GM19023 (cell line): ENCODE results near the gene UCN.
"Not testable (repeated sequence)": the region's sequence is repeated elsewhere in the genome, so short reads cannot be mapped to it uniquely, and the experiment has no call there.

Experiments
- ATAC-seq: cut with Tn5 transposase; IDR thresholded peaks from one replicate; pipeline ENCODE4 v1.9.1; 2021; ENCODE audit warnings: mild to moderate bottlenecking, moderate library complexity; ENCODE audit not compliant: unreplicated experiment

Gene UCN, protein sequence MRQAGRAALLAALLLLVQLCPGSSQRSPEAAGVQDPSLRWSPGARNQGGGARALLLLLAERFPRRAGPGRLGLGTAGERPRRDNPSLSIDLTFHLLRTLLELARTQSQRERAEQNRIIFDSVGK

DNA sequence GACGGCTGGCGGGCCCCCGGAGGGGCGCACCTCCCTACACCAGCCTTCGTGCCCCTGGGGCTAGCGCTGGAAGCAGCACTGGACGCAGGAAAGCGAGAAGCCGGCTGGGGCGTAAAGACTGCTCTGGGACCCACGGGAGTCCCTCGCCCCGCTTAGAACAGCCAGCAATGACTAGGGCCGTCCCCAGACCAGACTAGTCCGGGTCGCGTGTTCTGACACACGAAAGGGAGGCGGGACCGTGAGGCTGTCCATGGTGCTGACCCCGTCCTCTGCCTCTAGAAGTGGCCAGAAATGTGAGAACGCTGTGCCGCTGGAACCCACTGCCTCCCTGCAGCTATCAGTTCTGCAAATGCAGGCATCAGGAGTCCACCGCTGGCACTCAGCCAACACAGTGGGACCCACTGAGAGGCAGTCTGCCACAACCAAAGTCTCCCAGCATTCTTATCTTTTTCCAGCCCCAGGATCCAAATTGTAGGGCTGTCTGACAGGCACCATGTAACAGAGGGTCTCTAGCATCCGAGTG lies at the start of gene UCN:
TSS of gene UCN (minus strand) at position 87 of the 523 bp plus-strand sequence. CDS start 550 bp downstream, outside the sequence.
- no peak for ATAC-seq

DNA sequence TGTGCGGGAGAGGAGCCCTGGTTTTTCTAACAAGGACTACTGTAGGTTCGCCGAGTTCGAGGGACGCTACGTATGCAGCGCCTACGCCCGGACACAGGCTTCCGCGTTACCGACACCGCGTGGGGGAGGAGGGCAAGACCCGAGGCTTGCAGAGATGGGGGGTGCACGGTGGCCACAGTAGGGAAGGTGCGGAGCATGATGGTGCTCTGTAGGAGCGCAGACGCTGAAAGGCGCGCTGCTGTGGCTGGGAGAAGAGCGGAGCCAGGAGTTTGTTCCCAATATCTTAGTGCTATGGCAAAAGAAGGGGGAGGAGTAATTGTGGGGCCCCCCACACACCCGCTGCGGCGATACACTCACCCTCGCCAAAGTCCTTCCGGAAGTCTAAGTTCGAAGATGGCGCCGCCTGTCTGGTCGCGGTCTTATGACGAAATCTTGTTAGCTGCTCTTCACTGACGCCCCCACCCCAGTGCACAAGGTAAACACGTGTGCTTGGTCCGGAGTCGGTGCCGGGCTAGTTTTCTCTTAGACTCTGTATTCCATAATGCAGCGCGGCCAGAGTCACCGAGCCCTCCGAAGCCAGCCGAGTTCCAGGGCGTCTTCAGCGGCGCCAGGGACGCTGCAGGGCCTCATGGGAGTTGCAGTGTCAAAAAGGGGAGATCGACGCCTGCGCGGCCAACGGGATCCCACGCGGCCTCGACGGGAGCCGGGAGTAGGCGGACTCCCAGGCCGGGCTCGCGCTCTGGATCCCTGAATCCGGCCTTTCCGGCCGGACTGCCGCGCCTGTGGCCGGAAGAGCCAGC lies 48.3 kb upstream of the UCN start, which contains the start of gene GTF3C2:
TSS of gene GTF3C2 (minus strand) at position 383 of the 800 bp plus-strand sequence. CDS start 13,210 bp downstream, outside the sequence.
- ATAC-seq: peak; percentile 80

DNA sequence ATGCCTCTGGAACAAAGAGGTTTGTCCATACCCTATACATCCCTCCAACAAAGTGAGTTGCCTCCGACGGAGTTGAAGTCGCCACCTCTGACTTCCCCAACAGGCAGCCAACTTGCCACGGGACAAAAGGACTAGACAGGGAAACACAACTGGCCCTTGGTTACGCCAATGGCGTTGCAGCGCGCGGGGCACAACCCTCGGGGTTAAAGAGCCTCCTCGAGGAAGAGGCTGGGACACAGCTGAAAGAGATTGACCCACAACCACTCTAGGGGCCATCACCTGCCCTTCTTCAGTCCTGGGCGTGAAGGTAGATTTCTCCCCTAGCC lies 47.8 kb upstream of the UCN start:
- ATAC-seq: peak; percentile 31

DNA sequence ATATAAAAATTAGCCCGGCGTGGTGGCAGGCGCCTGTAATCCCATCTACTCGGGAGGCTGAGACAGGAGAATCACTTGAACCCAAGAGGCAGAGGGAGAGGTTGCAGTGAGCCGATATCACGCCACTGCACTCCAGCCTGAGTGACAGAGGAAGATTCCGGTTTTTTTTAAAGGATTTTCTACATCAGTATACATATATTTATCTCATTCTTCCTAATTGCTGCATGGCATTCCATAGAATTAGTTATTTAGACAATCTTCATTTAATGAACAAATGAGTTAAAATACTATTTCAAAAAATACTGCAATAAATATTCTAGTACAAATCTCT lies 46.3 kb upstream of the UCN start:
- ATAC-seq: no peak

DNA sequence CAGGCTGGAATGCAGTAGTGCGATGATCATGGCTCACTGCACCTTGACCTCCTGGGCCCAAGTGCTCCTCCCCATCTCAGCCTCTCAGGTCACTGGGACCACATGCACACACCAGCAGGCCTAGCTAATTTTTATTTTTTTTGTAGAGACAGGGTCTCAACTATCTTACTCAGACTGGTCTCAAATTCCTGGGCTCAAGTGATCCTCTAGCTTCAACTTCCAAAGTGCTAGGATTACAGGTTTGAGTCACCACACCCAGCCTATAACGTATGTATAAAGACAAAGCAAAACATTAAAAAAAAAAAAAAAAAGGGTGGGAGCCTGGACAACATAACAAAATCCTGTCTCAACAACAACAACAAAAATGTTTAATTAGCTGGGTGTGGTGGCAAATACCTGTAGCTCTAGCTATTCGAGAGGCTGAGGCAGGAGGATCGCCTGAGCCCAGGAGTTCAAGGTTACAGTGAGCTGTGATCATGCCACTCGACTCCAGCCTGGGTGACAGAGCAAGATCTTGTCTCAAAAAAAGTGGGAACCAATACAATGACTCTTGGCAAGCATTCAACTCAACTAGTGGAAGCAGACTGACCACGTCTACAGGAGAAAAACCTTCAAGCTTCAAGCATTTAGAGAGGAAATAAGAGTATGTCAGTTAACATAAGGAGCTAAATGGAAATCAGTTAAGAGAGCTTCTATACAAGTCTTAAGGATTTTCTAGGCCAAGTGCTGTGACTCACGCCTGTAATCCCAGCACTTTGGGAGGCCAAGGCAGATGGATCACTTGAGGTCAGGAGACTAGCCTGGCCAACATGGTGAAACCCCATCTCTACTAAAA lies 45.7 kb upstream of the UCN start:
- ATAC-seq: no peak

DNA sequence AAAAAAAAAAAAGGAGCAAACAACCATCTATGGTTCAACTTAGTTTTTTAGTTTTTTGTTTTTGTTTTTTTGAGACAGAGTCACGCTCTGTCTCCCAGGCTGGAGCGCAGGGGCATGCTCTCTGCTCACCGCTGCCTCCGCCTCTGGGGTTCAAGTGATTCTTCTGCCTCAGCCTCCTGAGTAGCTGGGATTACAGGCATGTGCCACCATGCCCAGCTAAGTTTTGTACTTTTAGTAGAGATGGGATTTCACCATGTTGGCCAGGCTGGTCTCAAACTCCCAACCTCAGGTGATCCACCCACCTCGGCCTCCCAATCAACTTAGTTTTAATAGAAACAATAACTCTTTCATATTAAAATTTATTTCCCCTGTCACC lies 45.1 kb upstream of the UCN start:
- not testable (repeated sequence) for ATAC-seq

DNA sequence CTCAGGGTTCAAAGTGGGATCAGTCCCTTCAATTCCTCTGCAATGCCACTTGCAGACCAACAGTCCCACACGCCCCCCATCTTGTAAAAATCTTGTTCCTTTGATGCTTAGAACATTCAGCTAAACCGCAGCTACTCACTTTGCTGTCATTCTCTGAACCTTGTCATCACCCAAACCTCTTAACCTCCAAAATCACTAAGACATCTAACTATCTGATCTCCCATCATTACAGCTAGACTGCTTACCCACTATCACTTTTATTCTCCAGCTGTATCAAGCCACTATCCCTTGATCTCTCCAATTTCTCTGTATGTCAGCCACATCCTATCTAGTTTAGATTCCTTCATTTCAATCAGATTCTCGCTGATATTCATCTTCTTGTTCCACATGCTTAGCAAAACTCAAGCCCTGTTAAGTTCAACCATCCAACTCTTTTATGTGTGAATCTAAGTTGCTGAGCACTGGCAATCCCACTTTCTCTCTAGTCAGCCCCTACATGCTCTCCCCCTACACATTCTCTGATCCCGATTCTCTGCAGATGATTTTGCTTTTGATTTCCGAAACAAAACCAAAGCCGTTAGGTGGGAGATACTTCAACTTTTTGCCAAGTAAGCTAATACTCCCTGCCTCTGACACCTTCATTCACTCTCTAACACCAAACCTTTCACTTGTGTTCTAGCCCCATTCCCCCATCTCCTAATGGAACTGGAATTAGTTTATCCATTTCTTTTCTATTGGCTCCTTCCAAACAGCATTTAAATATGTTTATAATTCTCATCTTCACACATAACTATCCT lies 43.8 kb upstream of the UCN start:
- ATAC-seq: no peak

DNA sequence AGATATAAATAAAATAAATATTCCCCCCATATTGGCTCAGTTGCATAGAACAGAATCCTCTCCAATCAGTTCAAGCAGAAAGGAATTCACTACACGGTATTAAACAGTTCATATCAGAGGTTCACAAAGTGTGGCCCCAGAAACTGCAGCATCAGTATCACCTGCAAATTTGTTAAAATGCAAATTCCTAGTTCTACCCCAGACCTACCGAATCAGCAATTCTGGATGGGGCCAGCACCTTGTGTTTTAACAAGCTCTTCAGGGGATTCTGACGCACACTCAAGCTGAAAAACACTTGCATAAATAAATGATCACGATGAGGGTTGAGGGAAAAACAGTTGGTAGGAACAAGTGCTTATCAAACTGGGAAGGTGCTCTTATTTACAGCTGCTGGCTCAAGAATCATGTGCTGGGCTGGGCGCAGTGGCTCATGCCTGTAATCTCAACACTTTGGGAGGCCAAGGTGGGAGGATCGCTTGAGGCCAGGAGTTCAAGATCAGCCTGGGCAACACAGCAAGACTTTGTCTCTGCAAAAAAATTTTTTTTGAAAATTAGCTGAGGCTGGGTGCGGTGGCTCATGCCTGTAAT lies 42.0 kb upstream of the UCN start:
- ATAC-seq: no peak

DNA sequence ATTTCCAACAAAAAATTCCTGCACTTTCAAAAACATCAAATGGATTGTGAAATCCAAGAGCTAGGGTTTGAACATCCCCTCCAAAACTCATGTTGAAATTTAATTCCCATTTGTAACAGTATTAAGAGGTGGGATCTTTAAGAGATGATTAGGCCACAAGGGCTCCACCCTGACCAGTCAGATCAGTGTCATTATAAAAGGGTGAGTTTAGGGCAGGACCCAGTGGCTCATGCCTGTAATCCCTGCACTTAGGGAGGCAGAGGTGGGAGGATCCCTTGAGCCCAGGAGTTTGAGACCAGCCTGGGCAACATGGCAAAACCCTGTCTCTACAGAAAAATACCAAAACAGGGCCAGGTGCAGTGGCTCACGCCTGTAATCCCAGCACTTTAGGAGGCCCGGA lies 39.4 kb upstream of the UCN start:
- ATAC-seq: no peak

DNA sequence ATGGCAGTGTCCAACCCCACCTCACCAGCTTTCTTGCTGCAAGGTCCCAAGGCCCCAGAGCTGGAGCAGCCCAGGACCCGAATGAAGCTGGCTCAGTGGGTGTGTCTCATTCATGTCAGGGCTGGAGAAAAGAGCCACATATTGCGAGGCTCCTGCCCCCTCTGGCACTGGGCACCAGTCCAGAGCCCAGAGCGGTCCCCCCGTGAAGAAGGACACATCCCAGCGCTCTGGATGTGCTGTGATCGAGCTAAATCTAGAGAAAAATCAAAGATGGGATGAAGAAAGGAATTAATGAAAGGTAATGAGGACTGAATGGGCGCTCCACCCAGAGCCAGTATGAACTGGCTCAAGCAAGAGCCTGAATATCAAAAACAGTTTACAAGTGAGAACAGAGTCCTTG lies 27.9 kb upstream of the UCN start:
- ATAC-seq: no peak

DNA sequence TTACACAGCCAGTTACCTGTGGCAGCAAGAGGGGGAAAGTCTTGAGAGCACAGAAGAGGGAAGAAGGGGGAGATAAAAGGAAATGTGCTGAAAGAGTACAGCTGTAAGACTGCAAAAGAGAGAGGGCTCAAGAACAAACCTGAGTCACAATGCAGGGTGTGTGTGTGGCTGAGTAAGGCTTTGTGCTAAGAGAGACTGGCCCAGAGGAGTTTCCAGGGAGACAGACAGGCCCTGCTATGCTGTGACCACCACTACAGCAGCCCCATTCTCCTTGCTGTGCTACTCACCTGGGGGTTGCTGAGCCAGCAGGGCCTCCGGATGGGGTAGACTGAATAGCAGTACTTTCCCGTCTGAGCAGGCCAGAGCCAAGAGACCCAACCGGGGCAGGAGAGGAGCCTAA lies 27.1 kb upstream of the UCN start:
- ATAC-seq: no peak

DNA sequence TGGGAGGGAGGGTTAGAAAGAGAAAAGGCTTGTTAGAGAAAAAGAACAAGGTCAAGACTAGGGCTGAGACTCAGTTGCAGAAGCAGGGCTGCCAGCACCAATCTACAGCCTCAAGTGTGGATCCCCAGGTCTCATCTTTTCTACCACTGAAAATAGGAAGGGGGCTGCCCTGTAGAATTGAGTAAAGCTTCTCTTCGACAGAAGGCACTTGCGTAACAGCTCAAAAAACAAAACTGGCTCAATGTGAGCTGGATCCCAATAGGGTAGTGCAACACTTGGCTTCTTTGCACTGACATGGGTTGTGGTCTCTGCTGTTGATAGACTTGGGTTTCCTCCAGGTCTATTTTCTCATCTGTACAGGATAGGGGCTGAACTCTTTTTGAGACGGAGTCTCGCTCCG lies 16.5 kb upstream of the UCN start:
- ATAC-seq: no peak

DNA sequence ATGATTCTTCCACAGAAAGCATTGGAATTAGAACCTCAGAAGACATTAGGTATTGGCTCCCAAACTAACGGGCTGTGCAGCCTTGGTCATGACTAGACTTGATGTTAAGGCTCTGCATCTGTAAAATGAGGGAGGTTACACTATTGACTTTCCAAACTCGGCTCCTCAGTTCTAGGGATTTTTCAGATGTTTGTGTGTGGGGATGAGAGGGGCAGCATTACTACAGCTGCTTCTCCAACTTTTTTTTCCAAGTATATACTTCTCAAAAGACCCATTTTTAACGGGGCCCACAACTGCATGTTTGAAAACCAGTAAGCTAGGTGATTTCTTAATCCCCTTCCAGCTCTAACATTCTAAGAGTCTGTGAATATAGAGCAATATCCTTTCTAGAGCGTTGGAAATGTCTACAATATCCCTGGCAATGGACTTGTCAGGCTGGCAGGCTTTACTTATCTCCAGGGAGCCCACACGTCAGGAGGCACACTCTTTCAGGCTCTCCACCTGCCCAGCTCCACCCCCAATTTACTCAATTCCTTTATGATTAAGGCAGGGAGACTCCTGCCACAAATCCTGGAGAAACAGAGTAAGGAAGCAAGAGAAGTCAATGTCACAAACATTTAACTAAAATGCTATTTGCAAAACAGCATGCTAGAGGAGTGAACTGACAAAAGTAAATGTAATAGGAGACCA lies 15.5 kb upstream of the UCN start:
- no peak for ATAC-seq

DNA sequence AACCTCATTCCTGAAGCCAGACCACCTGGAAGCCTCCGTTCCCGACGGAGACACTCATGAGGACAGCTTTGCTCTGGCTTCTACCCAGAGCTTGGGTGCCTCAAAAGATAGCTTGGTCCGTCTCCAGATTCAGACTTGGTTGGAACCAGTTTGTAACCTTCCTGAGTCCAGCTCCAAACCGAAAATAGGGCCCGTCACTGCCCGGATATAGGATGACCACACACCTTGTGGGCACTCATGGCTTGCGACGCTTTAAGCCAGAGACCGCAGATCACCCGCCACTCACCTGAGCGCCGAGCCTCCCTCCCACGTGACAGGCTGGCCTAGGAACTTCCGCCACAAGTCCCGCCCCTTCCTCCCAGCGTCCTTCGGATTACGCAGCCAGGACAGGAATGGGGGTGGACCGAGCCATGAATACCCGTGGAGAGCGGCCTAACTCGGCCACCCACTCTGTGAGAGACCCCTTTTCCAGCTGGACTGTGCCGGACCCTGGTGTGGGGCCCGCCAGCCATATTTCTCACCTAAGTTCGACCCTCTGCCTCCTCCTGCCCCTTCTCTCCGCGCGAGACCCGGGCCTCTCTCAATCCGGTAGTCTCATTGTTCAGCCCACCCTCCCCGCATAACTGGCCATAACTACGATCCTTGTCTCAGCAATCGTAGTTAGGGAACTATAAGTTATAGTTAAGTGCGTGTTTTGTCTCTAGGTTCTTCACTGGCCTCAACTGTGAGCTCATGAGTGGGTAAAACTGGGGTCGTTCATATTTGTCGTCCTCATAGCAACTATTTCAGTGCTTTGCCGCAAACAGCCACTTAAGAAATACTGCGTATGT lies 14.7 kb upstream of the UCN start, which contains the start of gene MPV17:
TSS of gene MPV17 (minus strand) at position 332 of the 830 bp plus-strand sequence. CDS start 580 bp downstream, outside the sequence.
- ATAC-seq: peak; percentile 90

DNA sequence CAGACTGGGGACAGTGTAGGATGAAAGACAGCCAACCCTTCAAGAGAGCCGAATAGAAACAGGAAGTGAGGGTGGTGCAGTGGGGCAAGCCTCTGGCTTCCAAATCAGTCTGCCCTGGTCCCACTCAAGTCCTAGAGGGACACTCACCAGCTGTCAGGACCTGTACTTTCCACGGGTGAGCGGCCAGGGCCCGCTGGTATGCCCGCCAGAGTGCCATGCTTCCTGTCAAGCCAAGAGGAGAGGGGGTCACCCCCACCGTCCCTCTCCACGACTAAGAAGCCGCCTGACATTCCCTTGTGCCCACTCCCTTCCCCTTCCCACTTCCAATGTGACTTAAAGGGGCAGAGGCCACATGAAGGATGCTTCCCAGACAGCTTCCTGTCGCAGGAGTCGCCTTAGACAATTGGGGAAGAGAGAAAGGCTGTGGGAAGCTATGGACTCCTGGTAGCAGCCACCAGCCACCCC lies 14.1 kb upstream of the UCN start:
- ATAC-seq: no peak

DNA sequence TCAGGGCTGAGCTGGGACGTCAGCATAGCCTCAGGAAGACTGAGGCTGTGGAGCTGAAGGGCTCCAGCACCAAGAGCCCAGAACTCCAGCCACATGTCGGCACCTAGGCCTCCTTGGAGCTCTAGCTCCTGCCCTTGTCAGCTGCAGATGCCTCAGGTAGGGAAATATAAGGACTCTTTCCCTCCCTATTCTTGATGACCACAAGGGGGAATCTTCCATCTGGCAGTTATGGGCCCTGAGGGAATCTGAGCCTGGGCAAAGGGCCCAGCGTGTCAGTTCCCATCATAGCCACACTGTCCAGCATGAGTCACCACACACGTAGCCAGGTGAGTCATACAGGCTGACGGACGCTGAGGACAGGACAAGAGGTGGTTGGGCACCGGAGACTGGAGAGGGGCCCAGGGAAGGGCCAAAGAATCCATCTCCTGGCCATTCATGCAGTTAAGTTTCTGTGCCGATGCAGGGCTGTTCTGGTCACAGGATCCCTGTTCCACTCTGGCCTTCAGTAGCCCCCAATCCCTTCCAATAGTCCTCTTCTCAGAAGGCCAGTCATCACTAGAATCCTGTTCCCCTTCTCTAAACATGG lies 12.8 kb upstream of the UCN start:
- ATAC-seq: no peak

DNA sequence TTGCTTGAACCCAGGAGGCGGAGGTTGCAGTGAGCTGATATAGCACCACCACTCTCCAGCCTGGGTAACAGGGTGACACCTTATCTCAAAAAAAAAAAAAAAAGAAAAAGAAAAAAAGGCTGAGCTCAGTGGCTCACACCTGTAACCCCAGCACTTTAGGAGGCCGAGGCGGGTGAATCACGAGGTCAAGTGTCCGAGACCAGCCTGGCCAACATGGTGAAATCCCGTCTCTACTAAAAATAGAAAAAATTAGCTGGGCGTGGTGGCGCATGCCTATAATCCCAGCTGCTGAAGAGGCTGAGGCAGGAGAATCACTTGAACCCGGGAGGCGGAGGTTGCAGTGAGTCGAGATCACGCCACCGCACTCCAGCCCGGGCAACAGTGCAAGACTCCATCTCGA lies 11.6 kb upstream of the UCN start:
- ATAC-seq: not testable (repeated sequence)

DNA sequence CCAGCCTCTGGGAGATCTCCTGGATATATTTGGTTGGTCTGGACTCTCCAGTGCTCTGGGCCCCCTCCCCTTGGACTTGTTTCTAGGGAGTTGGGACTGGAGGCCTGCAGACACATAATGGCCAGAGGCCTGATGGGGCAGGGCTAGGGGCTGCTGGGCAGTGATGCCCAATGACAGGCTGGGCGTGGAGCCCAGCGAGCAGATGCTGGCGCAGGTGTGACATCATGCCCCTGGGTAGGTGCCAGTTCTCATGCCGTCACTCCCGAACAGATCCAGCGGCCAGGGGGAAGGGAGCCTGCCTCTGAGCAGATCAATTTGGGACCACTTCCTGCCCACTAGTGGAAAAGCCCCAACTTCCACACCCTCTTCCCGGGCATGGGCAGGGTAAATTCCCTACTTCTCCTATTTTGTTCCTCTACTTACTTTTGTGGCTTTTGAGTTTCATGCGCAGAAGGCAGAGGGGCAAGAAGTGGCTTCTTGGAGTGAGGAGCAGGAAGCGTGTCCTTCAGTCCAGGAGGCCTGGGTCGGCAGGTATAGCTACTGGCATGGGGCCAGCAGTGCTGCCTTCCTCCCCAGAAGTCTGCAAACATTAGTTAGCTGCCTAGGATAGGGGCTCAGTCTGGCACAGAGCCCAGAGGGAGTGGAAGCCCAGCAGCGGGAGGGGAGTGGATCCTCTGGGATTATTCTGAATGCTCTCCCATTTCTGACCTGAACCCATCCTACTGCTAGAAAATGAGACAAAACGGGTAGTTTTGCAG lies 8.6 kb upstream of the UCN start:
- ATAC-seq: no peak
